ENCODE results near the gene SYT9.

SYT9 gene

GRCh38 chr11:7270233-7270865 is 18.6 kb downstream of the SYT9 start:
- no peak for DNase-seq (ENCODE audit: low read depth)
- no peak overlapping the region for H3K4me3 ChIP-seq (ENCODE audit: low read depth, low read length)

DNA sequence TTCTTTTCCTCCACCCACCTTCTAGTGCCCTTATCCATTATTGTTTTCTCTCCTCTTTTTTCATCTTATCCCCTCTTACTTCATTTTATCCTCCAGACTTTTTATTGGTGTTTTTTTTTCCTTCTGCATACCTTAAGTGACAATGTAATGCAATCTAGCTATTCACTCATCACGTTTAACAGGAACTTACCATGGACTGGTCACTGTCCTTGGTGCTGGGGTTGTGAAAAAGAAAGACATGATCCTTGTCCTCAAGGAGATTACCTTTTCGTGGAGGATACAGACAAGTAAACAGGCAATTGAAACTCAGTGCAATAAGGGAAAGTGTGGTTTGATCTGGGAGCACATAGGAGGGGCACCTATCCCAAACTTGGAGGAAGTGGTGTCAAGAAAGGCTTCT is 20.7 kb downstream of the SYT9 start:
- DNase-seq (ENCODE audit: low read depth): no peak
- H3K4me3 ChIP-seq (ENCODE audit: low read depth, low read length): no peak overlapping the region

DNA sequence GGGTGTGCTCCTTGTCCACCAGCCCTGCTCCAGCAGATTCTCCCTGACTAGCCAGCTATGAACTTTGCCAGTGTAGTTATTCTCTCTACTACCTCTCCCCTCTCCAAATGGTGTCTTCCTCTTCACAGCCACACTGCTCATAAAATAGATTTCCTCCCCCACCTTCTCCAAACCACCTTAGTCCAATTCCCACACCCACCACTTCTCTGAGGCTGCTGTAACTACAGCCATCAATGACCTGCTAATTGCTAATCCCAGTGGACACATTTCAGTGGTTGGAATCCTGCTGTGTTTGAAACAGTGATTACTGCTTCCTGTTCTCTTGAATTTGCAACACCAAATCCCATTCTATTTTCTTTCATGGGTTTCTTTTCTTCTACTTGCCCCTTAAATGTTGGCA is 23.4 kb downstream of the SYT9 start:
- no peak for DNase-seq (ENCODE audit: low read depth)
- no peak overlapping the region for H3K4me3 ChIP-seq (ENCODE audit: low read depth, low read length)

GRCh38 chr11:7278314-7278917 is 26.7 kb downstream of the SYT9 start:
- no peak overlapping the region for H3K4me3 ChIP-seq (ENCODE audit: low read depth, low read length)
- no peak for DNase-seq (ENCODE audit: low read depth)

DNA sequence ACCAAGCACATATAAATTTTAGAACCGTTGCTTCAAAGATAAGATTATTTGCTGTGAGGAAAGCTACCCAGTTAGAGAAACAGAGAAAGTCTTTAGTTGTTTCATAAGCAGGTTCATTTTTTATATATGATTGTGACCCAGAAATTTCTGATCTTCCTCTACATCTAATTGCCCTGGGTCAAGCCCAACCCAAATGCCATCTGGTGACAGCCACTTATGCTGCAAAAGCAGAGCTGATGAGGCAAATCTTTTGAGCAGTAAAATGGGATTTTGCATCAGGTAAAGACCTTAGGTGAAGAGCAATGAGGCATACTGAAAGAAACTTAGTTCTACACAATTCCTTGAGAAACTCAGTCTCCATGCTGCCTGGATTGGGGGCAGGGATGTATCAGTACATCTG is 28.0 kb downstream of the SYT9 start:
- DNase-seq (ENCODE audit: low read depth): no peak
- H3K4me3 ChIP-seq (ENCODE audit: low read depth, low read length): no peak overlapping the region

DNA sequence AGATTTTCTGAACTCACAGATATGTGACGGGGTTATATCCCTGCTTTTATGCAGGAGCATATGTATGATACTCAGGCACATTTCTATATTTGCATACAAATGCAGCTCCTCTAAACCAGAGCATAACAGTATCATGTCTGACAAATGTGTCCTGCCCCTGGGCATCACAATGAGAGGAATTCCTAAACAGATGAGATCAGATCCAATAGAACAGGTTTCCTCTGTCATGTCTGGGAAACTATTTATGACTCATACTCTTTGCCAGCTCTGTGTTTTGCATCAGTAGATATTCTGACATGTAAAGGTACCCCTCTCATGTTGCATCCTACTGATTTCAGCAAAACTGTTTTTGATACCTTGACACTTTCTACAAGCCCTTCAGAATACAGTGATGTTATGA is 29.4 kb downstream of the SYT9 start:
- H3K4me3 ChIP-seq (ENCODE audit: low read depth, low read length): no peak overlapping the region
- DNase-seq (ENCODE audit: low read depth): no peak

GRCh38 chr11:7281809-7282208 is 30.1 kb downstream of the SYT9 start:
- no peak for DNase-seq (ENCODE audit: low read depth)
- no peak overlapping the region for H3K4me3 ChIP-seq (ENCODE audit: low read depth, low read length)

- no peak for DNase-seq (ENCODE audit: low read depth)
Observed at GRCh38 chr11:7286178-7286577, 34.5 kb downstream of the SYT9 start.

GRCh38 chr11:7291100-7291829 is 39.6 kb downstream of the SYT9 start:
- no peak overlapping the region for H3K4me3 ChIP-seq (ENCODE audit: low read depth, low read length)
- no peak for DNase-seq (ENCODE audit: low read depth)

More at GRCh38 chr11:7286178-7286577, 34.5 kb downstream of the SYT9 start:
- H3K4me3 ChIP-seq (ENCODE audit: low read depth, low read length): no peak overlapping the region

GRCh38 chr11:7292922-7293321 is 41.2 kb downstream of the SYT9 start:
- no peak for DNase-seq (ENCODE audit: low read depth)
- H3K4me3 ChIP-seq (ENCODE audit: low read depth, low read length): no peak overlapping the region

- no peak for DNase-seq (ENCODE audit: low read depth)
- no peak overlapping the region for H3K4me3 ChIP-seq (ENCODE audit: low read depth, low read length)
Observed at GRCh38 chr11:7299393-7299792, 47.7 kb downstream of the SYT9 start.

GRCh38 chr11:7300281-7300680 is 48.6 kb downstream of the SYT9 start:
- no peak overlapping the region for H3K4me3 ChIP-seq (ENCODE audit: low read depth, low read length)
- DNase-seq (ENCODE audit: low read depth): no peak

- DNase-seq (ENCODE audit: low read depth): no peak
- H3K4me3 ChIP-seq (ENCODE audit: low read depth, low read length): no peak overlapping the region
Observed at GRCh38 chr11:7303146-7303545, 51.4 kb downstream of the SYT9 start.

GRCh38 chr11:7306900-7307299 is 55.2 kb downstream of the SYT9 start:
- no peak for DNase-seq (ENCODE audit: low read depth)
- H3K4me3 ChIP-seq (ENCODE audit: low read depth, low read length): no peak overlapping the region

DNA sequence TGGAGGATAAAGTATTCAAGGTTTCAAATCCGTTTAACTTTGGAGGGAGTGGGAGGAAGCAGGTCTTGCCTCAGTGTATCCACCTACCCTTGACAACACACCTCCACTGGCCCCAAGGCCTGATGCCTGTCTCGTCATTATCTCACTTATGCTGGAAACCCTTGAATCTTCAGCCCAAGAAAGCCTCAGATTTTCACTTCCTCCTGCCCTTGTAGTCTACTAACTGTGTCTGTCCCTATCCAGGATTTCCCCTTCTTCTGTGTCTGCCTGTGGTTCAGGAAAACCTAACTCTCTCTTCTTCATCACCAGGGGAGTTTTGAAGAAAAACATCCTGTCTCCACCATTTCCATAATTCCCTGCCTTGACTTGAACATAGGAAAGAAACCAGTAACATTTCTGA is 56.1 kb downstream of the SYT9 start:
- no peak overlapping the region for H3K4me3 ChIP-seq (ENCODE audit: low read depth, low read length)
- DNase-seq (ENCODE audit: low read depth): no peak

DNA sequence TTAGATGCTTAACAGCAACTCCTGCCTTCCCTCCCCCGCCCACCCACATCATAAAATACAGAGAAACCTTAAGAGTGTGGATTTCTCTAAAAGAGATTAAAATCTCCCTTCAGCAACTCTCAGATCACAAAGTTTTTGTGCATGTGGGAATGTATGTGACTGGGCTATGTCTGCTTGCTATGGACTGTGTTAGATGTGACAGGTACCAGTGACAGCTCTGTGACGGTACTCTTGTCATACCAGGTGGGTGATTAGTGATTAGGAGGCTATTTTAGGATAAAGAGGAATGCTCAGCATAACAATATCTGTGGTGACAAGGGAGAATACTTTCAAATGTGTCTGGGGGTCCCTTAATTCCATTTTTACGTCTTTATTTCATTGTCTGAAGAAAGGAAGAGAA is 60.2 kb downstream of the SYT9 start:
- H3K4me3 ChIP-seq (ENCODE audit: low read depth, low read length): no peak overlapping the region
- no peak for DNase-seq (ENCODE audit: low read depth)

- H3K4me3 ChIP-seq (ENCODE audit: low read depth, low read length): no peak overlapping the region
- no peak for DNase-seq (ENCODE audit: low read depth)
Observed at GRCh38 chr11:7314811-7315604, 63.3 kb downstream of the SYT9 start.

- no peak for DNase-seq (ENCODE audit: low read depth)
- H3K4me3 ChIP-seq (ENCODE audit: low read depth, low read length): no peak overlapping the region
Observed at GRCh38 chr11:7319501-7319900, 67.8 kb downstream of the SYT9 start.

DNA sequence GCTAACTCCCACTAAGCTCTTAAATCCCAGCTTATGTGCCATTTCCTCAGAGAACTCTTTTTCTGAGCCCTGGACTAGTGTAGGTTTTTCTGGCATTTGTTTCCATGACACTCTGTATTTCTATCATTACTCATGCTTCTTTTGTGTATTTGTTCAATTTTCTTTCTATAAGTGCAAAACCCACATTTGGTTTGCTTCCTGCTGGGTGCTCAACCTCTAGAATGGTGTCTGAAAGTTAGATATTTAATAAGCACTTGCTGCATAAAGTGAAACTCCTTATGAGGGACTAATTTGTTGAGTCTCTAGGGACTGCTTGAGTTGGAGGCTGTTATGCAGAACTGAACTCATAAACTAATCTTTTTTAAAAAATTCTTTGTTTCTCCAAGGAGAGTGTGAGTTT is 68.6 kb downstream of the SYT9 start:
- no peak overlapping the region for H3K4me3 ChIP-seq (ENCODE audit: low read depth, low read length)

More for the DNA sequence above, 68.6 kb downstream of the SYT9 start:
- DNase-seq (ENCODE audit: low read depth): no peak

All from skeletal muscle cell (primary cell).